HG03025 (cell line): ENCODE data around the gene VPS16.
"Not testable (repeated sequence)": the region's sequence is repeated elsewhere in the genome, so short reads cannot be mapped to it uniquely, and the experiment has no call there.

Source experiments
- ATAC-seq: cut with Tn5 transposase; IDR thresholded peaks from one replicate; pipeline ENCODE4 v1.9.1; 2021; ENCODE audit warnings: mild to moderate bottlenecking, moderate library complexity; ENCODE audit not compliant: unreplicated experiment, low FRiP score

VPS16 gene

DNA sequence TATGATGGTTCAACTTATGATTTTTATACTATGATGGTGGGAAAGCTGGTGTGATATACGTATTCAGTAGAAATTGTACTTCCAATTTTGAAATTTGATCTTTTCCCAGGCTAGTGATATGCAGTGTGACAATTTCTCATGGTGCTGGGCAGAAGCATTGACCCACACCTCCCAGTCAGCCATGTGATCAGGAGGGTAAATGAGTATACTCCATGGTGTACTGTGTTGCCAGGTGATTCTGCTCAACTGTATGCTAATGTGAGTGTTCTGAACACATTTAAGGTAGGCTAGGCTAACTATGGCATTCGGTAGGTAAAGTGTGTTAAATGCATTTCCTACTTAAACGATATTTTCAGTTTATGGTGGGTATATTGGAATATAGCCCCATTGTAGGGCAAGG lies 51.8 kb downstream of the VPS16 start:
- no peak for ATAC-seq

- ATAC-seq: no peak
Measured at GRCh38 chr20:2894221-2894620, 53.7 kb downstream of the VPS16 start.

DNA sequence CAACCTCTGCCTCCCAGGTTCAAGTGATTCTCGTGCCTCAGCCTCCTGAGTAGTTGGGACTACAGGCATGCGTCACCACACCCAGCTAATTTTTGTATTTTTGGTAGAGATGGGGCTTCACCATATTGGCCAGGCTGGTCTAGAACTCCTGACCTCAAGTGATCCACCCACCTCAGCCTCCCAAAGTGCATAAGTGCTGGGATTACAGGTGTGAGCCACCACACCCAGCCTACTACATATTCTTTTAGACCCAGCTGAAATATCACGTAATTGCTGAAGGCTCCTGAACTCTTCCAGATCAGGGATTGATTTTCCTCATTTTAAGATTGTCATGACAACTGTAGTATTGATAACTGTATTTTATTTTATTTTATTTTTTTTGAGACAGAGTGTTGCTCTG lies 54.6 kb downstream of the VPS16 start:
- not testable (repeated sequence) for ATAC-seq

DNA sequence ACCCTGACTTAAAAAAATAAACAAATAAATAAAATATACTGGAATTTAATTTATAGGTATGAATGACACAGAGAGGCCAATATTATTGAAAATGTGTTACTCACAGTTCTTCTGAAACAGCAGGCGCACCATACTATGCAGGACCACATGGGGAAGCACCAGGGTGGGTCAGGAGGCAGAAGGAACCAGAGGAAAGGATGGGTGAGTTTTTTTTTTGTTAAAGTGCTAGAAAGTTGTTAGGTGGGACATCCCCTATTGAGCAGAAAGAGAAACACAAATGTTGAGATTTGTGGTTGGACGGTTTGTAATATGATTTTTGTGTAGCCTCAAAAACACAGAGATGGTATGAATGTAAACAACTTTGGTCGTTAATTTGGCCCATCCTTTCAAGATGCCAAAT lies 58.7 kb downstream of the VPS16 start:
- no peak for ATAC-seq

GRCh38 chr20:2900845-2901592 lies 60.5 kb downstream of the VPS16 start:
- ATAC-seq: no peak

GRCh38 chr20:2902291-2902690 lies 61.7 kb downstream of the VPS16 start:
- no peak for ATAC-seq

- ATAC-seq: no peak
Measured at GRCh38 chr20:2902818-2903217, 62.3 kb downstream of the VPS16 start.

DNA sequence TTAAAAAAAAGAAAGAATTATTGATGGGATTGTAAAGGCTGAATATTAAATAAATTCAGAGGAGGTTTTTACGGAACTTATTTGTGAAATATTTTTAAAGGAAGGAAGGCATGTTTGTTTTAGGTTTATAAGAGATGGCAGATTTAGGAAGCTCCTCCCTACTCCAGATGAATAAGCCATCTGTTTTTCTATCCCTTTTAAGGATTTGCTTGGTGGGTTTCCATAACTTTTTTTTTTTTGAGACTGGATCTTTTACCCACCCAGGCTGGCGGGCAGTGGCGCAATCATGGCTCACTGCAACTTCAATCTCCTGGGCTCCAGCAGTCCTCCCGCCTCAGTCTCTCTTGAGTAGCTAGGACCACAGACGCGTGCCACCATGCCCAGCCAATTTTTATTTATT lies 63.1 kb downstream of the VPS16 start:
- ATAC-seq: no peak

DNA sequence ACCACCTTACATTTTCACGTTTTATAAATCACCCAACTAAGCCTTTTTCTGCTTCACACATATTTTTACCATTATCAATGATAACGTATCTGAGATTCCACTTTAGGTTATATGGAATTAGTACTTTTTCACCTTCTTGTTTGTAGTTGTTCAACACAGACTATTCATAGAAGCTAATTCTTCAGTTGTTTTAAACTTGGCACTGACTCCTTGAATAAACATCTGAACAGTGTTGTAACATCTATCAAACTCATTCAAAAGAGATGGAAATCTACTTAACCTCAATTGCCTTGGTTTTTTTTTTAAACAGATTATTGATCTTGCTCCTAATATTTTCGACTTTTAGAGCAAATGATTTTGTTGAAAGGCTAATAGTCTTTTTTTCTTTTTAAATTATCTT lies 67.0 kb downstream of the VPS16 start:
- ATAC-seq: no peak

GRCh38 chr20:2909953-2910352 lies 69.4 kb downstream of the VPS16 start:
- ATAC-seq: no peak

- no peak for ATAC-seq
Measured at GRCh38 chr20:2911200-2911599, 70.7 kb downstream of the VPS16 start.

DNA sequence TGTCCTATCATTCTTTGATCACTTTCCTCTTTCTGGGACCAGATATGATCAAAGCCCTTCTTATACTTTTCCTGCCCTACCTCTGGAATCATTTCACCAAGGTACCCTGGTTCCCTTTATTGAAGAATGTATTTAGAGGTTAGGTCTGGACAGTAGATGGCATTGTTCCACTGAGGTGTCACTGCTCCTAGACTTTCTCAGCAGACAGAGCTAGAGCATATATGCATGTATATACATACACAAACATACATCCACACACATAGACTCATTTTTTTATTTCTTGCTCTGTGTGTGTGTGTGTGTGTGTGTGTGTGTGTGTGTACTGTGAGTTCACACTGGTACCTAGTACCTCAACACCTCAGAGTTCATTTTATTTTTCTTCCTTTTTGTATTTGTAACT lies 73.6 kb downstream of the VPS16 start:
- ATAC-seq: no peak
